ENCODE results near the gene ISYNA1. TPM values are rescaled to one million over a fixed set of nuclear protein-coding genes. Genes with fewer than 3 reads are reported as not detected.

The ISYNA1 gene
- total and polyA plus RNA-seq, 10 donors = 31.7 to 82.3 (median 45.4) TPM

DNA sequence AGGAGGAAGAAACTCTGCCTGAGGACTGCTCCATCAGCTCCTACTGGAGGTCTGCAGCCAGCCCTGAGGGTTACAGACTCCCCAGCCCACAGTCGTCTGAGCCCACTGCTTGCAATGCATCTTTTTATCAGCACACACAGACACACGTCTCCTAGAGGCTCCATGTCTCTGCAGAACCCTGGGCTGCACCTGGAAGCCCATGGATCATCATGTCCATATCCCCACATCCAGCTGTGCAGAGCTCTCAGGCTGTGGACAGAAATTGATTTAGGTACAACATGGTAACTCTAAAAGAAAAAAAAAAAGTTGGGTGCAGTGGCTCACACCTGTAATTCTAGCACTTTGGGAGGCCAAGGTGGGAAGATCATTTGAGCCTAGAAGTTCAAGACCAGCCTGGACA, 32.9 kb upstream of the ISYNA1 start:
- Histone ChIP-seq H3K36me3 (peaks cover 0 to 54% (median 24%) of the 10 kb centered on the region in 6 donors), H3K27ac (peak overlapping the region in 3 of 8 donors; percentile 15 to 63 (median 54)), H3K27me3 (replicated peaks in 1 of 7) (no peaks in the 10 kb centered on the region), H3K9me3 (no peaks in the 10 kb centered on the region), H3K4me1 (peaks cover 0 to 94% (median 46%) of the 10 kb centered on the region in 6 donors), H3K4me3 (no peak overlapping the region)
- intact Hi-C loops (cut with DNase I; ENCODE audit: low total_unique reads) = no loop called here
- TF ChIP-seq POLR2A (IDR thresholded peaks at IDR 0.05) (no peak), POLR2AphosphoS5 (IDR thresholded peaks at IDR 0.05) (no peak)
- TF ChIP-seq, protein P1, sequence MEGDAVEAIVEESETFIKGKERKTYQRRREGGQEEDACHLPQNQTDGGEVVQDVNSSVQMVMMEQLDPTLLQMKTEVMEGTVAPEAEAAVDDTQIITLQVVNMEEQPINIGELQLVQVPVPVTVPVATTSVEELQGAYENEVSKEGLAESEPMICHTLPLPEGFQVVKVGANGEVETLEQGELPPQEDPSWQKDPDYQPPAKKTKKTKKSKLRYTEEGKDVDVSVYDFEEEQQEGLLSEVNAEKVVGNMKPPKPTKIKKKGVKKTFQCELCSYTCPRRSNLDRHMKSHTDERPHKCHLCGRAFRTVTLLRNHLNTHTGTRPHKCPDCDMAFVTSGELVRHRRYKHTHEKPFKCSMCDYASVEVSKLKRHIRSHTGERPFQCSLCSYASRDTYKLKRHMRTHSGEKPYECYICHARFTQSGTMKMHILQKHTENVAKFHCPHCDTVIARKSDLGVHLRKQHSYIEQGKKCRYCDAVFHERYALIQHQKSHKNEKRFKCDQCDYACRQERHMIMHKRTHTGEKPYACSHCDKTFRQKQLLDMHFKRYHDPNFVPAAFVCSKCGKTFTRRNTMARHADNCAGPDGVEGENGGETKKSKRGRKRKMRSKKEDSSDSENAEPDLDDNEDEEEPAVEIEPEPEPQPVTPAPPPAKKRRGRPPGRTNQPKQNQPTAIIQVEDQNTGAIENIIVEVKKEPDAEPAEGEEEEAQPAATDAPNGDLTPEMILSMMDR (IDR thresholded peaks at IDR 0.05 in 8 of 11, conservative IDR thresholded peaks at IDR 0.05 in 3 of 11) = no peak
- no peak for DNase-seq
- WGBS, 5 donors = 61 to 82% (median 69%) methylated on average over 2 of the region's 2 CpGs

DNA sequence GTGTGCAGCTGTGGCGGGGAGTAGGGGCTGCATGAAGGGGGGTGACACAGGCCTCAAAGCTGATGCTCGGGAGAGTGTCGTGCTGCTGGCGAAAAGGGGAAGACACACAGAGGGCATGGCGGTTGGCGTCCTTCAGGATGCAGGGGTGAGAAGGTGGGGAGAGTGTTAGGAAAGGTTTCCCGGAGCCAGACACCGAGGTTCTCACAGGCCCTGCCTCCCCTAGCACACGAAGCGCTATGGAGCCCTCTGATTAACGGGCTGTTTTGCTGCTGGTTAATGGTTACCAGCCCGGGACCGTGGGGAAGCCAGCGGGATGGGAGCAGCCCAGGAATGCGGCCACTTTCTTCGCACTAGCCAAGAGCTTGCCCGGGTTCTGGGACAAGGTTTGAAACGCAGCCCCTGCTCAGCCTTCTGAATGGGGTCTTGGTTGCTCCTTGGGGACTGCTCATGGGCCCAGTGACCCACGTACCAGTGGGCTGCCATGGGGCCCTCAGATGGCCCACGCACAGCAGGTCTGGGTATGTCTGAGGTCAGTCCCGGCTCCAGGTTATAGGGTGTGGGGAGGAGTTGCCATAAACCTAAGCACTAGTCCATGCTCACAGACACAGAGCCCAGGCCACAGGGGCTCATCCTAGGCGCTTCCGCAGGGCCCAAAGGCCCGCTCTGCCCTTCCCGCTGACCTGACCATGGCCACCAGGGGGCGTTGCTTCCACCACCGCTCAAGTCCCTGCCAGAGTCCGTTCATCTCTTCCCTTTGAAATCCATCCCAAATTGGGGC, 31.3 kb upstream of the ISYNA1 start:
- TF ChIP-seq POLR2AphosphoS5 (IDR thresholded peaks at IDR 0.05) (peak; percentile 27 to 43 (median 39)), POLR2A (IDR thresholded peaks at IDR 0.05) (no peak)
- TF ChIP-seq, protein P1 (IDR thresholded peaks at IDR 0.05 in 8 of 11, conservative IDR thresholded peaks at IDR 0.05 in 3 of 11) = peak; percentile 61 to 90 (median 79)
- H3K4me3 ChIP-seq = no peak overlapping the region
- peak; percentile 89 for DNase-seq
- peak overlapping the region in 4 of 8 donors; percentile 14 to 63 (median 22) for H3K27ac ChIP-seq
- H3K27me3 ChIP-seq (replicated peaks in 1 of 7) = no peaks in the 10 kb centered on the region
- intact Hi-C loops (cut with DNase I; ENCODE audit: low total_unique reads) = loop anchor here (10.0 kb wide), 2 partner anchors 106 to 376 kb away; partner anchors contain the start of gene UBA52
- H3K9me3 ChIP-seq = no peaks in the 10 kb centered on the region
- WGBS, 5 donors = 64 to 76% (median 73%) methylated on average over 18 to 28 of the region's 28 CpGs
- H3K4me1 ChIP-seq = peaks cover 4 to 94% (median 41%) of the 10 kb centered on the region in 6 donors
- peaks cover 0 to 70% (median 39%) of the 10 kb centered on the region in 6 donors for H3K36me3 ChIP-seq

DNA sequence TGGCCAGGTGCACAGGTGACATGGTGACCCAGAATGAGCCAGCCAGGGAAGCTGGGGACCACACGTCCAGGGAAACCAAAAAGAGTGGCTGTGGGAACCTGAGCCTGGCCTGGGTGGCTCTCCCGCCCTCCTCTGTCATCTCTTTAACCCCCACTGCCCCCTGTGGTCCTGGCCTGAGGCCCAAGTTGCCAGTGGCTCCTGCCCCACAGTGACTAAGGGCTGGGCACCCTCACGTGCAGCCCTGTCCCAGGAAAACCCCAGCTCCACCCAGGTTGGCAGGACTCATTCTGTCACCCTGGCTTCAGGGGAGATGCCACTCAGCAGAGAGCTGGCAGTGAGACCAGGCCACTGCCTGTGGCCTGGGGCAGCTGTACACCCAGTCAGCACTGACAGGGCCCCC, 30.6 kb upstream of the ISYNA1 start:
- intact Hi-C loops (cut with DNase I; ENCODE audit: low total_unique reads) = loop anchor here (10.0 kb wide), 2 partner anchors 106 to 376 kb away; partner anchors contain the start of gene UBA52
- Histone ChIP-seq H3K9me3 (no peaks in the 10 kb centered on the region), H3K4me1 (peaks cover 4 to 91% (median 36%) of the 10 kb centered on the region in 6 donors), H3K27me3 (replicated peaks in 1 of 7) (no peaks in the 10 kb centered on the region), H3K36me3 (peaks cover 0 to 73% (median 41%) of the 10 kb centered on the region in 6 donors), H3K27ac (peak overlapping the region in 2 of 8 donors; percentile 14 to 63), H3K4me3 (no peak overlapping the region)
- 73 to 87% (median 78%) methylated on average over 2 to 3 of the region's 3 CpGs for WGBS, 5 donors
- TF ChIP-seq, protein P1 (IDR thresholded peaks at IDR 0.05 in 8 of 11, conservative IDR thresholded peaks at IDR 0.05 in 3 of 11) = no peak
- DNase-seq = peak; percentile 72

DNA sequence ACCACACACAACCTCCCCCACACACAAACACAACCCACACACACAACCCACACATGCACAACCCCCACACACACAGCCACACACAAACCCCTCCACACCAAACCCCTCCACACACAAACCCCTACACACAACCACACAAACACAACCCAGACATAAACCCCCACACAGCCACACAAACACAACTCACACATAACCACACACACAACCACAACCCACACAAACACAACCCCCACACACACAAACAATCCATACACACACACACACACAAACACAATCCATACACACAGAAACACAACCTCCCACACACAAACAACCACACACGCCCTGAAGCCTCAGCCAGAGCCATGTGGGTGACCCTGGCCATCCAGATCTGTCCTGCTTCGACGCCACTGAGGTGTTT, 30.0 kb upstream of the ISYNA1 start:
- no peak overlapping the region for H3K27ac ChIP-seq
- no peak for DNase-seq
- no peaks in the 10 kb centered on the region for H3K9me3 ChIP-seq
- no peak overlapping the region for H3K4me3 ChIP-seq
- peaks cover 4 to 87% (median 34%) of the 10 kb centered on the region in 6 donors for H3K4me1 ChIP-seq
- intact Hi-C loops (cut with DNase I; ENCODE audit: low total_unique reads) = loop anchor here (10.0 kb wide), 2 partner anchors 107 to 377 kb away; partner anchors contain the start of gene UBA52
- 81 to 94% (median 90%) methylated on average over 3 of the region's 3 CpGs for WGBS, 5 donors
- H3K36me3 ChIP-seq = peaks cover 0 to 76% (median 41%) of the 10 kb centered on the region in 6 donors
- H3K27me3 ChIP-seq (replicated peaks in 1 of 7) = no peaks in the 10 kb centered on the region
- TF ChIP-seq POLR2AphosphoS5 (IDR thresholded peaks at IDR 0.05) = no peak
- TF ChIP-seq POLR2A (IDR thresholded peaks at IDR 0.05) = no peak
- TF ChIP-seq, protein P1 (IDR thresholded peaks at IDR 0.05 in 8 of 11, conservative IDR thresholded peaks at IDR 0.05 in 3 of 11) = no peak
